ENCODE results near the gene SHROOM1.

Gene SHROOM1

GRCh38 chr5:132782101-132782500 is 48.3 kb downstream of the SHROOM1 start:
- TF ChIP-seq YY1 (IDR thresholded peaks at IDR 0.05; ENCODE audit: low read depth) (no peak), EP300 (IDR thresholded peaks at IDR 0.05; ENCODE audit: borderline replicate concordance) (no peak), EGR1 (IDR thresholded peaks at IDR 0.05) (no peak), TEAD4 (IDR thresholded peaks at IDR 0.05) (no peak), CREB1 (IDR thresholded peaks at IDR 0.05; ENCODE audit: low read depth) (no peak), NFIC (IDR thresholded peaks at IDR 0.05) (no peak), FOXM1 (IDR thresholded peaks at IDR 0.05; ENCODE audit: borderline replicate concordance, low read depth) (no peak), RAD21 (IDR thresholded peaks at IDR 0.05; ENCODE audit: low read depth) (no peak), TAF1 (IDR thresholded peaks at IDR 0.05; ENCODE audit: low read depth) (no peak), TCF12 (IDR thresholded peaks at IDR 0.05; ENCODE audit: low read depth) (no peak), ZBTB7A (IDR thresholded peaks at IDR 0.05; ENCODE audit: low read depth) (no peak), CEBPB (IDR thresholded peaks at IDR 0.05) (no peak)
- TF ChIP-seq, protein P1, sequence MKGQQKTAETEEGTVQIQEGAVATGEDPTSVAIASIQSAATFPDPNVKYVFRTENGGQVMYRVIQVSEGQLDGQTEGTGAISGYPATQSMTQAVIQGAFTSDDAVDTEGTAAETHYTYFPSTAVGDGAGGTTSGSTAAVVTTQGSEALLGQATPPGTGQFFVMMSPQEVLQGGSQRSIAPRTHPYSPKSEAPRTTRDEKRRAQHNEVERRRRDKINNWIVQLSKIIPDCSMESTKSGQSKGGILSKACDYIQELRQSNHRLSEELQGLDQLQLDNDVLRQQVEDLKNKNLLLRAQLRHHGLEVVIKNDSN (IDR thresholded peaks at IDR 0.05): no peak
- TF ChIP-seq, protein P2, sequence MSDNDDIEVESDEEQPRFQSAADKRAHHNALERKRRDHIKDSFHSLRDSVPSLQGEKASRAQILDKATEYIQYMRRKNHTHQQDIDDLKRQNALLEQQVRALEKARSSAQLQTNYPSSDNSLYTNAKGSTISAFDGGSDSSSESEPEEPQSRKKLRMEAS (IDR thresholded peaks at IDR 0.05): no peak
- TF ChIP-seq, protein P3, sequence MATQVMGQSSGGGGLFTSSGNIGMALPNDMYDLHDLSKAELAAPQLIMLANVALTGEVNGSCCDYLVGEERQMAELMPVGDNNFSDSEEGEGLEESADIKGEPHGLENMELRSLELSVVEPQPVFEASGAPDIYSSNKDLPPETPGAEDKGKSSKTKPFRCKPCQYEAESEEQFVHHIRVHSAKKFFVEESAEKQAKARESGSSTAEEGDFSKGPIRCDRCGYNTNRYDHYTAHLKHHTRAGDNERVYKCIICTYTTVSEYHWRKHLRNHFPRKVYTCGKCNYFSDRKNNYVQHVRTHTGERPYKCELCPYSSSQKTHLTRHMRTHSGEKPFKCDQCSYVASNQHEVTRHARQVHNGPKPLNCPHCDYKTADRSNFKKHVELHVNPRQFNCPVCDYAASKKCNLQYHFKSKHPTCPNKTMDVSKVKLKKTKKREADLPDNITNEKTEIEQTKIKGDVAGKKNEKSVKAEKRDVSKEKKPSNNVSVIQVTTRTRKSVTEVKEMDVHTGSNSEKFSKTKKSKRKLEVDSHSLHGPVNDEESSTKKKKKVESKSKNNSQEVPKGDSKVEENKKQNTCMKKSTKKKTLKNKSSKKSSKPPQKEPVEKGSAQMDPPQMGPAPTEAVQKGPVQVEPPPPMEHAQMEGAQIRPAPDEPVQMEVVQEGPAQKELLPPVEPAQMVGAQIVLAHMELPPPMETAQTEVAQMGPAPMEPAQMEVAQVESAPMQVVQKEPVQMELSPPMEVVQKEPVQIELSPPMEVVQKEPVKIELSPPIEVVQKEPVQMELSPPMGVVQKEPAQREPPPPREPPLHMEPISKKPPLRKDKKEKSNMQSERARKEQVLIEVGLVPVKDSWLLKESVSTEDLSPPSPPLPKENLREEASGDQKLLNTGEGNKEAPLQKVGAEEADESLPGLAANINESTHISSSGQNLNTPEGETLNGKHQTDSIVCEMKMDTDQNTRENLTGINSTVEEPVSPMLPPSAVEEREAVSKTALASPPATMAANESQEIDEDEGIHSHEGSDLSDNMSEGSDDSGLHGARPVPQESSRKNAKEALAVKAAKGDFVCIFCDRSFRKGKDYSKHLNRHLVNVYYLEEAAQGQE (IDR thresholded peaks at IDR 0.05; ENCODE audit: low read depth): no peak

- no peak for TF ChIP-seq ZBTB7A (IDR thresholded peaks at IDR 0.05; ENCODE audit: low read depth)
- no peak for TF ChIP-seq TEAD4 (IDR thresholded peaks at IDR 0.05)
- TF ChIP-seq, protein P1 (IDR thresholded peaks at IDR 0.05): no peak
- TF ChIP-seq, protein P2 (IDR thresholded peaks at IDR 0.05): no peak
- TF ChIP-seq TCF12 (IDR thresholded peaks at IDR 0.05; ENCODE audit: low read depth): no peak
- no peak for TF ChIP-seq RAD21 (IDR thresholded peaks at IDR 0.05; ENCODE audit: low read depth)
Measured at GRCh38 chr5:132781029-132781428, 49.4 kb downstream of the SHROOM1 start.

- TF ChIP-seq, protein P2 (IDR thresholded peaks at IDR 0.05): no peak
- TF ChIP-seq RAD21 (IDR thresholded peaks at IDR 0.05; ENCODE audit: low read depth) (no peak), TAF1 (IDR thresholded peaks at IDR 0.05; ENCODE audit: low read depth) (no peak), EP300 (IDR thresholded peaks at IDR 0.05; ENCODE audit: borderline replicate concordance) (no peak), FOXM1 (IDR thresholded peaks at IDR 0.05; ENCODE audit: borderline replicate concordance, low read depth) (no peak), CREB1 (IDR thresholded peaks at IDR 0.05; ENCODE audit: low read depth) (no peak), TCF12 (IDR thresholded peaks at IDR 0.05; ENCODE audit: low read depth) (no peak), YY1 (IDR thresholded peaks at IDR 0.05; ENCODE audit: low read depth) (no peak), NFIC (IDR thresholded peaks at IDR 0.05) (no peak), EGR1 (IDR thresholded peaks at IDR 0.05) (no peak), ZBTB7A (IDR thresholded peaks at IDR 0.05; ENCODE audit: low read depth) (no peak), TEAD4 (IDR thresholded peaks at IDR 0.05) (no peak)
- TF ChIP-seq, protein P1 (IDR thresholded peaks at IDR 0.05): no peak
- TF ChIP-seq, protein P3 (IDR thresholded peaks at IDR 0.05; ENCODE audit: low read depth): no peak
Measured at GRCh38 chr5:132780577-132780976, 49.9 kb downstream of the SHROOM1 start.

DNA sequence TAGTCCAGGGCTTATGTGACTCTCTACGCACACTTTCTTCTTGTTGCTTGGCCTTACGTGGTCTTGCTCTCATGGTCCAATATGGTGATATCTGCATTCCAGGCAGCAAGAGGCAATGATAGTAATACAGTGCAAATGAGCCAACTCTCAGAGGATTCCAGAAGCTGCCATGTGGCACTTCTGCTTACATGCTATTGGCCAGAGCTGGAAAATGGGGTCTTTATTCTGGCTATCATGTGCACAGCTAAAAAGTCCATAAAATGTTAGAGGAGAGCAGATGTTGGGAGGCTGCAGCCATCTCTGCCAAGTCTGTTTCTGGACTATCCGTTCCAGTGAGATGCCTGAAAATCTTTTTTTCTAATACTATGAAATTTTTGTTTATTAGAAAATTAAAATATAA is 50.5 kb downstream of the SHROOM1 start:
- TF ChIP-seq TAF1 (IDR thresholded peaks at IDR 0.05; ENCODE audit: low read depth) (no peak), RAD21 (IDR thresholded peaks at IDR 0.05; ENCODE audit: low read depth) (no peak), NFIC (IDR thresholded peaks at IDR 0.05) (no peak)

DNA sequence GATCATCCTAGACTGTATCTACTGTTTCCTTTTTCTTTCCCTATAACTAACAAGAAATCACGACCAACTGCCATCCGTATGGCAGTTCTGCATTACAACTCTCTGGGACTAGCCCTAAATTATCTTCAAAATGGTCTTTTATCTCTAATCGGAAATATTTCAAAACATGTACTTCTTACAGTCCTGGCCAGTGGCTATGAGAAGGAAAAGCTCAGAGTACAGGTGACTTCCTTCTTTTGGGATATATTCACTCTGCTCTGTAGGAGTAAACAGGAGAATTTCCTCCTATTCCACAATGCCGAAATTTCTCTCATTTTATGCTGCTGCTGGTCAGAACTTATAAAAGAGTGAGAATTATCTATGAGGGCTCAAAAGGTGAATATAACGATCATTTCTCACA is 51.6 kb downstream of the SHROOM1 start:
- TF ChIP-seq TCF12 (IDR thresholded peaks at IDR 0.05; ENCODE audit: low read depth): no peak
- TF ChIP-seq, protein P3 (IDR thresholded peaks at IDR 0.05; ENCODE audit: low read depth): no peak
- TF ChIP-seq FOXM1 (IDR thresholded peaks at IDR 0.05; ENCODE audit: borderline replicate concordance, low read depth): no peak
- no peak for TF ChIP-seq TAF1 (IDR thresholded peaks at IDR 0.05; ENCODE audit: low read depth)
- no peak for TF ChIP-seq RAD21 (IDR thresholded peaks at IDR 0.05; ENCODE audit: low read depth)
- no peak for TF ChIP-seq CREB1 (IDR thresholded peaks at IDR 0.05; ENCODE audit: low read depth)
- TF ChIP-seq, protein P2 (IDR thresholded peaks at IDR 0.05): no peak
- TF ChIP-seq, protein P1 (IDR thresholded peaks at IDR 0.05): no peak
- TF ChIP-seq CEBPB (IDR thresholded peaks at IDR 0.05): no peak
- TF ChIP-seq EP300 (IDR thresholded peaks at IDR 0.05; ENCODE audit: borderline replicate concordance): no peak
- TF ChIP-seq TEAD4 (IDR thresholded peaks at IDR 0.05): no peak
- TF ChIP-seq YY1 (IDR thresholded peaks at IDR 0.05; ENCODE audit: low read depth): no peak
- no peak for TF ChIP-seq ZBTB7A (IDR thresholded peaks at IDR 0.05; ENCODE audit: low read depth)
- TF ChIP-seq NFIC (IDR thresholded peaks at IDR 0.05): no peak
- no peak for TF ChIP-seq EGR1 (IDR thresholded peaks at IDR 0.05)

Measured in Ishikawa (cell line).